ENCODE data around the gene KLHDC4. TPM values are rescaled to one million over a fixed set of nuclear protein-coding genes. Genes with fewer than 3 reads are reported as not detected.
"Not testable (repeated sequence)": the region's sequence is repeated elsewhere in the genome, so short reads cannot be mapped to it uniquely, and the experiment has no call there.

The KLHDC4 gene
- total RNA-seq, 5 donors from 2014 or later (not counting 1 experiment from before 2014, with no cell fraction given), result 104 to 136 (median 116) TPM

- H3K9me3 ChIP-seq, H3K27ac Mint-ChIP-seq, POLR2A ChIA-PET: not testable (repeated sequence)
Measured at GRCh38 chr16:87788730-87789436, 23.1 kb upstream of the KLHDC4 start.

GRCh38 chr16:87787451-87788091 is 21.8 kb upstream of the KLHDC4 start:
- H3K4me3 Mint-ChIP-seq; POLR2A ChIA-PET; H3K9me3 ChIP-seq; H3K27ac ChIP-seq (ENCODE audit: low read length); H3K36me3 Mint-ChIP-seq; H3K4me1 ChIP-seq (ENCODE audit: control insufficient read depth in 1 of 2, extremely low read depth in 1 of 2, insufficient read depth in 2 of 2, low read length in 2 of 2); H3K27ac Mint-ChIP-seq; ATAC-seq (replicated peaks in 1 of 4); H3K36me3 ChIP-seq (ENCODE audit: control insufficient read depth in 2 of 2, extremely low read depth in 1 of 2, insufficient read depth in 1 of 2, low read length in 1 of 2); H3K9me3 Mint-ChIP-seq; H3K4me3 ChIP-seq (ENCODE audit: control insufficient read depth in 1 of 2, extremely low read depth in 1 of 2, low read length in 1 of 2); H3K27me3 Mint-ChIP-seq; H3K27me3 ChIP-seq (replicated peaks in 1 of 2; ENCODE audit: control insufficient read depth in 2 of 2, extremely low read depth in 1 of 2, insufficient read depth in 2 of 2, low read length in 1 of 2); H3K4me1 Mint-ChIP-seq; DNase-seq; CTCF ChIA-PET: not testable (repeated sequence)
- 83% methylated on average over 2 of the region's 2 CpGs for WGBS (ENCODE audit: insufficient coverage)

More at GRCh38 chr16:87788730-87789436, 23.1 kb upstream of the KLHDC4 start:
- not testable (repeated sequence) for H3K4me1 ChIP-seq (ENCODE audit: control insufficient read depth in 1 of 2, extremely low read depth in 1 of 2, insufficient read depth in 2 of 2, low read length in 2 of 2); H3K36me3 Mint-ChIP-seq; H3K27me3 ChIP-seq (replicated peaks in 1 of 2; ENCODE audit: control insufficient read depth in 2 of 2, extremely low read depth in 1 of 2, insufficient read depth in 2 of 2, low read length in 1 of 2); H3K4me1 Mint-ChIP-seq; DNase-seq; ATAC-seq (replicated peaks in 1 of 4); H3K9me3 Mint-ChIP-seq; H3K27ac ChIP-seq (ENCODE audit: low read length); H3K36me3 ChIP-seq (ENCODE audit: control insufficient read depth in 2 of 2, extremely low read depth in 1 of 2, insufficient read depth in 1 of 2, low read length in 1 of 2); H3K4me3 ChIP-seq (ENCODE audit: control insufficient read depth in 1 of 2, extremely low read depth in 1 of 2, low read length in 1 of 2); H3K4me3 Mint-ChIP-seq; H3K27me3 Mint-ChIP-seq
- 85% methylated on average over 3 of the region's 10 CpGs for WGBS (ENCODE audit: insufficient coverage)
- CTCF ChIA-PET, result interaction anchor here in 1 of 2 donors (0.5 kb wide), 1 partner anchor 240 kb away, joined by 3 read pairs; no protein-coding TSS in a partner anchor

GRCh38 chr16:87784812-87785211 is 19.0 kb upstream of the KLHDC4 start:
- no peak overlapping the region for H3K27ac ChIP-seq (ENCODE audit: low read length)
- H3K4me1 Mint-ChIP-seq, result peaks cover 17 to 19% (median 18%) of the 10 kb centered on the region in 3 donors
- ATAC-seq (replicated peaks in 1 of 4) (no peak), DNase-seq (no peak)
- H3K4me3 ChIP-seq (ENCODE audit: control insufficient read depth in 1 of 2, extremely low read depth in 1 of 2, low read length in 1 of 2), result no peak overlapping the region
- peaks cover 16 to 20% of the 10 kb centered on the region in 2 experiments for H3K4me1 ChIP-seq (ENCODE audit: control insufficient read depth in 1 of 2, extremely low read depth in 1 of 2, insufficient read depth in 2 of 2, low read length in 2 of 2)
- H3K27ac Mint-ChIP-seq, result no peak overlapping the region
- ChIA-PET CTCF (no interaction called here), POLR2A (no interaction called here)
- H3K27me3 ChIP-seq (replicated peaks in 1 of 2; ENCODE audit: control insufficient read depth in 2 of 2, extremely low read depth in 1 of 2, insufficient read depth in 2 of 2, low read length in 1 of 2), result peaks cover 0 to 6% of the 10 kb centered on the region in 2 experiments
- 88% methylated on average over 8 of the region's 10 CpGs for WGBS (ENCODE audit: insufficient coverage)
- no peaks in the 10 kb centered on the region for H3K9me3 ChIP-seq
- no peaks in the 10 kb centered on the region for H3K36me3 ChIP-seq (ENCODE audit: control insufficient read depth in 2 of 2, extremely low read depth in 1 of 2, insufficient read depth in 1 of 2, low read length in 1 of 2)
- H3K27me3 Mint-ChIP-seq, result no peaks in the 10 kb centered on the region
- no peaks in the 10 kb centered on the region for H3K9me3 Mint-ChIP-seq
- H3K4me3 Mint-ChIP-seq, result no peak overlapping the region
- no peaks in the 10 kb centered on the region for H3K36me3 Mint-ChIP-seq

- Histone ChIP-seq H3K4me3 (ENCODE audit: control insufficient read depth in 1 of 2, extremely low read depth in 1 of 2, low read length in 1 of 2) (no peak overlapping the region), H3K4me1 (ENCODE audit: control insufficient read depth in 1 of 2, extremely low read depth in 1 of 2, insufficient read depth in 2 of 2, low read length in 2 of 2) (peaks cover 25 to 44% of the 10 kb centered on the region in 2 experiments), H3K27me3 (replicated peaks in 1 of 2; ENCODE audit: control insufficient read depth in 2 of 2, extremely low read depth in 1 of 2, insufficient read depth in 2 of 2, low read length in 1 of 2) (peaks cover 0 to 10% of the 10 kb centered on the region in 2 experiments), H3K36me3 (ENCODE audit: control insufficient read depth in 2 of 2, extremely low read depth in 1 of 2, insufficient read depth in 1 of 2, low read length in 1 of 2) (no peaks in the 10 kb centered on the region), H3K9me3 (no peaks in the 10 kb centered on the region), H3K27ac (ENCODE audit: low read length) (no peak overlapping the region)
- Mint-ChIP-seq H3K36me3 (no peaks in the 10 kb centered on the region), H3K27me3 (no peaks in the 10 kb centered on the region), H3K4me3 (no peak overlapping the region), H3K27ac (no peak overlapping the region), H3K4me1 (peaks cover 38 to 42% (median 41%) of the 10 kb centered on the region in 3 donors), H3K9me3 (no peaks in the 10 kb centered on the region)
- no peak for DNase-seq
- ATAC-seq (replicated peaks in 1 of 4), result no peak
- CTCF ChIA-PET, result interaction anchor here (0.7 to 4.1 kb wide), 3 partner anchors 61 to 89 kb away, joined by 3 to 165 read pairs (median 4); partner anchors contain the start of gene SLC7A5 (in 1 of the 2)
- POLR2A ChIA-PET, result no interaction called here
- no CpG with 5 or more reads among the region's 4 CpGs for WGBS (ENCODE audit: insufficient coverage)
Measured at GRCh38 chr16:87782033-87782432, 16.2 kb upstream of the KLHDC4 start.

GRCh38 chr16:87780385-87780989 is 14.7 kb upstream of the KLHDC4 start:
- H3K4me1 ChIP-seq (ENCODE audit: control insufficient read depth in 1 of 2, extremely low read depth in 1 of 2, insufficient read depth in 2 of 2, low read length in 2 of 2), result peaks cover 25 to 44% of the 10 kb centered on the region in 2 experiments
- H3K27me3 ChIP-seq (replicated peaks in 1 of 2; ENCODE audit: control insufficient read depth in 2 of 2, extremely low read depth in 1 of 2, insufficient read depth in 2 of 2, low read length in 1 of 2), result peaks cover 0 to 10% of the 10 kb centered on the region in 2 experiments
- WGBS (ENCODE audit: insufficient coverage), result 27% methylated on average over 8 of the region's 10 CpGs
- ChIA-PET POLR2A (interaction anchor here in 1 of 2 donors (0.9 kb wide), 1 partner anchor 90 kb away, joined by 4 read pairs; no protein-coding TSS in a partner anchor), CTCF (interaction anchor here (0.6 to 4.1 kb wide), 13 partner anchors 11 to 791 kb away, joined by 3 to 165 read pairs (median 4); partner anchors contain the start of gene SLC7A5 (in 1 of the 2))
- H3K27me3 Mint-ChIP-seq, result no peaks in the 10 kb centered on the region
- H3K36me3 Mint-ChIP-seq, result no peaks in the 10 kb centered on the region
- H3K4me1 Mint-ChIP-seq, result peaks cover 38 to 42% (median 41%) of the 10 kb centered on the region in 3 donors
- H3K4me3 ChIP-seq (ENCODE audit: control insufficient read depth in 1 of 2, extremely low read depth in 1 of 2, low read length in 1 of 2), result peak overlapping the region in 1 of 2 donors; percentile 27
- peak overlapping the region; percentile 39 to 78 (median 57) for H3K4me3 Mint-ChIP-seq
- no peaks in the 10 kb centered on the region for H3K36me3 ChIP-seq (ENCODE audit: control insufficient read depth in 2 of 2, extremely low read depth in 1 of 2, insufficient read depth in 1 of 2, low read length in 1 of 2)
- peak overlapping the region; percentile 21 for H3K27ac ChIP-seq (ENCODE audit: low read length)
- ATAC-seq (replicated peaks in 1 of 4) (peak in 1 of 4 experiments; percentile 16), DNase-seq (peak in 22 of 35 experiments; percentile 6 to 60 (median 24))
- peak overlapping the region; percentile 88 to 92 for H3K27ac Mint-ChIP-seq
- no peaks in the 10 kb centered on the region for H3K9me3 Mint-ChIP-seq
- no peaks in the 10 kb centered on the region for H3K9me3 ChIP-seq
